Midbrain (tissue), 1 donor: ENCODE data around the gene BUD13.

Source experiments
- DNase-seq: peaks from one replicate; lab custom pipeline; 2025; lab: John Stamatoyannopoulos, UW

The BUD13 gene

GRCh38 chr11:116750070-116750718 lies 22.6 kb downstream of the BUD13 start:
- no peak for DNase-seq

DNA sequence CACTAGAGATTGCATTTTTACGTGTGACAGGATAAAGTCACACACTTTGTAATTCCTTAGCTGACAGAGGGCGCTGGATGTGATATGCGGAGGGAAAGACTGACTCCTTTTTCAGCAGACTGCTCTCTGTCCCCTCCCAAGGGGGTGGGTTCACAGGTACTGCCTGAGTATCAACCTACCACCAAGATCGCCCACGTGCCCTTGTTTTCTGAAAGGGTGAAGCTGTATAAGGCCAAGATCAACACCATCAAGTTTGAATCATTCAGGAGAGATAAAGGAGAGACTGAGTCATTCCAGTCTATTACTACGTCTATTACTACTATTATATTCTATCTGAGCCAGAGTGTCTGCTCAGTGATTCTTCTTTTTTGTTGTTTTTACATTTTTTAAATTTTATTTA lies 30.7 kb downstream of the BUD13 start:
- DNase-seq: no peak

GRCh38 chr11:116740741-116741140 lies 32.0 kb downstream of the BUD13 start:
- DNase-seq: no peak

DNA sequence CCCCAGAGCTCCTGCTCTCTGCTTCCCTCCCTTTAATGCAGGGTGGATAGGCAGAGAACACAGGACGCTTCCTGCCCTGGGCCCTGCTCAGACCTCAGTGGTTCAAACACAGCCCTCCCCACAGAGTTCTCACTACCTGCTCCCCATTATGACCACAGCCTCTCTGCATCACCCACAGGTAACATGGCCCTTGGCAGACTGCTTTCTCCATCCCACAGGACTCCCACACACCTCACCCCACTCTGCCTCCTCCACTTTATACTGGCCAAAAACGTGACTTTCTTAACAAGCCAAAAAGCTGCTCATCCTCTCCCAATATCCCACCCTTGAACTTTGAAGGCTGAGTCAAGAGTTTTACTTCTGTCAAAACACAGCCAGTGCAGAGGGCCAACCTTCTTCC lies 33.8 kb downstream of the BUD13 start:
- no peak for DNase-seq

GRCh38 chr11:116736763-116737162 lies 36.0 kb downstream of the BUD13 start:
- DNase-seq: no peak

- no peak for DNase-seq
Measured at GRCh38 chr11:116733969-116734508, 38.7 kb downstream of the BUD13 start.

DNA sequence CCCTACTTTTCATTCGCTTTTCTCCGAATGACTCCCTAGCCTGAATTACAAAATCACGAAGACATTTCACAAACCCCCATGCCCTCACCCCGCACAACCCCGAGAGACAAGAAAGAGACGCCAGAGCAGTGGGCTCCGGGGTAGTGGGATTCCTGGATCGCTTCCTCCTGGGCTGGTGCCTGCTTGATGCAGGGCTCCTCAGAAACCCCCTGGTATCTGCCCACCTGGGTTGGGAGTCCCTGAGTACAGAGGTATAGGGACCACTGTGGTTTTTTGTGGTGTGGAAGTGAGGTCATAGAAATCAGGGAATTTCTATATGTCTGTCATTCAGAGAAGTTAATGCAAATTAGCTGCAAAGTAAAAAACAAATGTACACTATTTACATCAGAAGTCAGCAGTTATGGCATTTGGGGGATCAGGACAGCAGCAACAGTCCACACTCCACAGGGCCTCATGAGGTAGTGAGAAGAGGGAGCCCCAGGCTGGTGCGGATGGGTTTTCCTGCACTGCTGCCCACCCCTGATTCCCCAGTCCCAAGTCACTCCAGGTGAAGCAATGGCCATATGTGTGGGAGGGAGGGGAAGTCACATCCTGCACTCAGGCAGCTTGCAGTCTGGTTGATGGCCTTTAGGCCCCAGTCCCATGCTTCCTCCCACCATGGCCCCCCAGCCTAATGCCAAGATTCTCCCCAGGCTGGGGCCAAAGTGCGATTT lies 39.6 kb downstream of the BUD13 start:
- DNase-seq: no peak

DNA sequence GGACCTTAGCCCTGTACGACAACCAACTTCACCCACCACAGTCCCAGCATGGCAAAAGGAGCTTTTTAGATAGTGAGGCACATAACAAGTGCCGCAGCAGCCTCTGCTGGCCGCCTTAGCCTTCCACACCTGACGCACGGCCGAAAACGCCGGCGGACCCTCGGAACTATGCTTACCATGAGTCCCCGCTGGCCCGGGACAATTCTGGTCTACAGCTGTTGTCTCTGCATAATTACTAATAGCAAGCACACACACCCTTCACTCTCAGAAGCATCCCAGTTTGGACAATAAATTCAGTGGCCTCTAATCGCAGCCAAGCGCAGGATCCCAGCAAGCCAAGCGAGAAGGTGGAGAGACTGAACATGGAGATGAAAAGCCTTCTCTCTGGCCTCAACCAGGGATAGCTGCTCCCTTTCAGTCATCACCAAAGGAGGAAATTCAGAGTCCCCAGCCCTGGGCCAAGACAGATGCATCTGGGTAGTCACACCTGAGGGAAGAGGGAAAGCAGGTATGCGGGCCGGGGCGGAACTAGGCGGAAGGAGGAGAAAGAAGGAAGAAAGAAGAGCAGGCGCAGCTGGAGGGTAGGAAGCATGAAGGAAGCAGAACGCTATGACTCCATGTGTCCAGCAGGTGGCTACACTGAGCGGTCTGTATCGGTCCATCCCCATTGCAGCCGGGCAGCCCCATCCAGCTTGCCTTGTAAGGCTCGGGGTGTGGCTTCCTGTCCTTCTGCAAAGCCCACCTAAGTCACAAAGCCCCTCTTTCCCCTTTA lies 40.3 kb downstream of the BUD13 start:
- peak; percentile 47 for DNase-seq

DNA sequence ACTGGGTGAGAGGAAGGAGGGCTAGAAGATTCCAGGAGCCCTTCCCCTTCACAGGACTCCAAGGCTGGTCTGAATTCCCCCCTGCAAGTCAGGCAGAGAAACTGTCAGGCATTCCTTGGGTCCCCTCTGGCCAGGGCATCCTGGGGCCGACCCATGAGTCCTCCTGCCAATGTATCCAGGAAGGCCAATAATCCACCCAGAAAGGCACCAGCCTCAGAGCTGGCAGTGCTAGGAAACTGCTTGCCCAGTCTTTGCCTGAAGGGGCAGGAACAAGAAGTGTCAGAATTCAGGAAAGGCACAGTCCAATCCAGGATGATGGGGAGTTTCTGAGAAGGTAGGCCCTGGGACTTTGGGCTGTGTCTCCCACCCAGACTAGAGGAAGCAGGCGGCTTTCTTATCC lies 41.0 kb downstream of the BUD13 start:
- peak; percentile 43 for DNase-seq

DNA sequence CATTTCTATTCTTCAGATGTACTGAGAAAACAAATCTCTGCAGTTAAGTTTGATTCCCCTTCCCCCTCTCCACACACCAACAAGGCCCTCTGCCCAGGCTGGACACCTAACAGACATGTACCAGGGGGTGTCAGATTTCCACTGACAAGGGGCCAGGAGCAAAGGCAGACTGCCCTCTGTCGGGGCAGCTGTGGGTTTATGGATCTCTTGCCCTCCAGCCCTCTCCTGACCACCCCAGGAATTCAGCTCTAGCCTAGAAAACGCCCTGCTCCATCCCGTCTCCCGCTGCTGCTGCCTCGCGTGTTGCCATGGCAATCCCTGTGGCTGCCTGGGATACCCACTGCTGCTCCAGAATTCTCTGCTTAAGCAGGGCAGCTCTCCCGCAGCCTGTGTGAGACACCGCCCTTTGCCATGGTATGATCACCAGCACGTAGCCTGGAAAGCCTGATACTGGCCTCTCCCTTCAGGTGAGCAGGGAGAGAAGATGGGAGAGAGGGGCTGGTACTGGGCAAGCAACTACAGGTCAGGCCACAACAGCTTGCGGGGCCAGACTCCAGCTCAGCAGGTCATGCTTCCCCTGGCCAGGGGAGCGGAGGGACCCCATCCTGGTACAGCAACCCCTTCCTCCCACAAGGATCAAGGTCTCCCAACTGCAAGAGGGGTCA lies 41.6 kb downstream of the BUD13 start:
- DNase-seq: peak; percentile 71

- peak; percentile 6 for DNase-seq
Measured at GRCh38 chr11:116730601-116731000, 42.2 kb downstream of the BUD13 start.

DNA sequence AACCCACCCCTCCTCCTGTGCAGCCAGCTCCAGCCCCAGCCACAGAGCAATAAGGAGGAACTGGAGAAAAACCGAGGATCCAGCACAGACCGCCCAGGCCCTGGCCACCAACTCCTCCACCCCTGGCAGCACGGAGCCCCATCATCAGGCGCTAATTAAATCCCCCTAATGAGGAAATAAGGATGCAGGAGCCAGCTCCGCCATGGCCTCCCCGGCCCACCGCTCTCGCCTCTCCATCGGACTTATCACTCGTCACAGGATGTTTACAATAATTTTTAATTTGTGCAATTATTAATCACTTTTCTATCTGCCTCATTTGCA lies 42.6 kb downstream of the BUD13 start:
- no peak for DNase-seq

GRCh38 chr11:116729501-116730240 lies 43.1 kb downstream of the BUD13 start:
- no peak for DNase-seq

DNA sequence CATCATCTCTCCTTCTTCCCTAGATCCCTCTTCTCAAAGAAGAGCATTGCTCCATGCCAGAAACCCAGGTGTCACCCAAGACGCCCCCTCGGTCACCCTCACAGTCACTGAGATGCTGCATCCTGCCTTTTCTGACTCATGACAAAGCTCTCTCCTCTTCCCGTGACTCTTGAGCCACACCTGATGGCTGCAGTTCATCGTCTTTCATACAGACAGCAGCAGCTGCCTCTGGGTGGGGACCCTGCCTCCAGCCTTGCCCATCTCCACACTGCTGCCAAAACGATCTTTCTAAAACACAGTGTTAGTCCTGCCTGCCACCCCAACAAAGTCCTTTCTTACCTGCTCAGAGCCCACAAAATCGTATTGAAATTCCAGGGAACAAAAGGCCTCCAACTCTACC lies 44.8 kb downstream of the BUD13 start:
- no peak for DNase-seq

- peak; percentile 28 for DNase-seq
Measured at GRCh38 chr11:116725434-116726221, 47.2 kb downstream of the BUD13 start.

DNA sequence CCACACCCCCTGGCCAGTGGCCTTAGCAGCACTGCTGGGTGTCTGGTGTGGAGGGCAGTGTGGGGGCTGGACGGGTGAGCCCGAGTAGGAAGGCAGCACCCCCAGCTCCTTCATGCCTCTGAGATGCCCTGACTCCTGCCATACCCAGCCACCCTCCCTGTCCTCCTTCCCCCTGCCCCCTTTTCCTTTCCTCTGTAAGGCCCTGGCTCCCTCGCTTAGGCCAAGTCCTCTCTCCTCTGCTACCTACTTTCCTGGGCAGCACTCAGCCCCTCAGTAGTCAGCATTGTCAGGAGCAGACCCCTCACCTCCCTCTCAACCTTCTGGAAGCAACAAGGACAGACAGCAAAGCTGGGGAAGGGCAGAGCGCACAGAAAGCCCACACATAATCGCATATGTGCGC lies 48.0 kb downstream of the BUD13 start:
- no peak for DNase-seq

DNA sequence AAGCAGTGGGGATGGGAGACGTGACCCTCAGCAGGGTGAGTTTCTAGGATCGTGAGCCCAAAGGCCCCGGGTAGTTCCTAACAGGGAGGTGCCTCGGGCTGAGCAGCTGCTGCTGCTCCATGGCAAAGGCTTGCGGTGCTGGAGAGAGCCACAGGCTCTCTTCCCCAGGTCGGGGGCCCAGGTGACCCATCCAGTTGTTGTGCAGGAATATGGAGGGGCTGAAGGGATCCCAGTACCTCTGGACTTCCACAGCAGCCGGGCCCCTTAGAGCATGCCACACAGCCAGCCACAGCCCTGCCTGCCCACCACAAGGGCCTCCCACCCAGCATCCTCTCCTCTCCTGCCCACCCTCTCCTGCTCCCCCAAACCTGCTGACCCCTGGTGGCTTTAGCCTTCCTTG lies 49.3 kb downstream of the BUD13 start:
- DNase-seq: no peak

GRCh38 chr11:116721988-116722387 lies 50.8 kb downstream of the BUD13 start:
- DNase-seq: peak; percentile 5

DNA sequence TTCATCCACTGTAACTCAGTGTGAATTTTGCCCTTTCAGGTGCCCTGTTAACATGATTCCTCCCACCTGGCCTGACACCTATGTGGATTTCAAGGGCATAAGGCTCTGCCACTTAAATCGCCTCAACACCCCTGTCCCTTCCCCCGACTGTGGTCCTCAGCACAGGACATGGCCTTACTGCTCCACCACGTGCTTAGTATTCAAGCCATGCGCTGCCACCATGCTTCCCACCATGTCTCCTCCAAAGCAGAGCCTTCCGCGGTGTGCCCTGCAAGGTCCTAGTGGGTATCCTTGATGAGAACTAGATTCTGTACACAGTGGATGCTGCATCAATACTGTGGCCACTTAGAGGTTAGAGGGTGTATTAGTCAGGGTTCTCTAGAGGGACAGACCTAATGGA lies 51.9 kb downstream of the BUD13 start:
- DNase-seq: no peak

DNA sequence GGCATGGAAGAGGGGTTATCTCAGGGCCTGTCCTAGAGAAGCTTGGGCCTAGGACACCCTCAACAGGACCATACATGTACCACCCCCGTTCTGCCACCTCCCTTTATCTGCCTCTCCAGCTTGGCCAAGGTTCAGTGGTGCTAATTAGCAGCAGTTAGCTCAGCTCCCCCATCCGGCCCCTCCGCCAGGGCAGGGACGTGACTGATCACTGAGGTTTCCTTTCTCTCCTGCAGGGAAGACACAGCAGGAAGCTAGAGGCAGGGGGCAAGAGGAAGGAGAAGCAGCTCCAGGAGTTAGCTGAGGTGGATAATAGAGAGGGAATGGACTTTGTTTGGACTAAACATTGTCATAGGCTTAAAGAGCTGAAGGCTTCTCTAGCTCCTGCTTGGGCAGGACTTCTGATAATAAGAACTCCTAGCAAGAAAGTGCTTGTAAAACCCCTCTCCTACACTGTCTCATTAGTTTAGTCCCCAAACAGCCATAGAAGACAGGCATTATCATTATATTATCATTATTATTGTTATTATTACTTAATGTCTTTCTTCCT lies 53.8 kb downstream of the BUD13 start:
- no peak for DNase-seq

DNA sequence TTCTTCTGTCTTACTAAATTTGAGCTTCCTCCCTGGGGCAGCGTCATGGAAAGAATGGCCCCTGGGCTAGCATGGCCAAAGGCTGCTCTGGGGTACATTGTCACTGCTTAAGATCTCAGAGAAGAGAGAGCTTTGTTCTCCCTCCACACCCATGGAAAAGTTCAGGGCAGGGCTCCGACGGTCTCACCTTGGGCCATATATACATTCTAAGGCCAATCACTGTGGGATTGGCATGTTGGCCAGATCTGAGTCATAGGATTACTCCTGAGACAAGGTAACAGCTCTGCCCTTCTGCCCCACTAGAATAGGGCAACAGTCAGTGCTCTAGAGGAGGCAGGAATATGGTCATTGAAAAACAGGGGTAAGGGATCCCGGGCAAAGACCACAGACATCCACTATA lies 56.2 kb downstream of the BUD13 start:
- DNase-seq: no peak
